Measurements from ENCODE around the gene IRX2. TPM values are rescaled to one million over a fixed set of nuclear protein-coding genes. Genes with fewer than 3 reads are reported as not detected.
A peak's percentile ranks its signal among the peaks of the same experiment; 100 is the strongest.

The IRX2 gene
- total and polyA plus RNA-seq, 8 donors = 32.4 to 72.0 (median 63.3) TPM

DNA sequence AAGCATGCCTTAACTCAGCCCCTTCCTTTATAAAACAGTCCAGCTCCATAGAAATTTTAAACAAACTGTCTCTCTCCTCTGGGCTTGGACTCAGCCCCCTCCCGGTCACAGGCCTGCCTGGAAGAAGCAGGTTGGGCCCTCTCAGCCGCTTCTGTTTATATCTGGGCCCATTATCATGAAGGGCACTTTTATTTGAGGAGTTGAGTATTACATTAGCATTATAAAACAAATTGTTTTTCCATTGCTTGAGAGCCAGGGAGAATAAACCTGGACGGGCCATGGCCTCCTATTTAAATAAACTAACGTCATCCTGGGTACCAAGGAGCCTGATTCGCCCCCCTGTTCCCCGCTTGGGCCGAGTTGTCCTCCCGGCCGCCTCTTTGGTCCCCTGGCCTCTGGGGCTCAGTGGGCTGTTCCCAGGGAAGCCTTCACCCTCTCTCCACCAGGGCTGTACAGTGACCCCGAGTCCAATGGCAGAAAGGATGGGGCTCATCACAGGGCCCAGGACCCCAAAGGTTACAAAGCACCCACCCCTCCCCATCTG, 13.2 kb downstream of the IRX2 start:
- Histone ChIP-seq H3K27me3 (peaks cover 51 to 80% of the 10 kb centered on the region in 2 donors), H3K9me3 (no peaks in the 10 kb centered on the region), H3K36me3 (no peaks in the 10 kb centered on the region), H3K4me3 (no peak overlapping the region), H3K4me1 (peaks cover 0 to 10% of the 10 kb centered on the region in 2 donors), H3K27ac (peak overlapping the region in 1 of 2 donors; percentile 83)
- intact Hi-C loops (cut with DNase I) = no loop called here
- TF ChIP-seq, protein P1, sequence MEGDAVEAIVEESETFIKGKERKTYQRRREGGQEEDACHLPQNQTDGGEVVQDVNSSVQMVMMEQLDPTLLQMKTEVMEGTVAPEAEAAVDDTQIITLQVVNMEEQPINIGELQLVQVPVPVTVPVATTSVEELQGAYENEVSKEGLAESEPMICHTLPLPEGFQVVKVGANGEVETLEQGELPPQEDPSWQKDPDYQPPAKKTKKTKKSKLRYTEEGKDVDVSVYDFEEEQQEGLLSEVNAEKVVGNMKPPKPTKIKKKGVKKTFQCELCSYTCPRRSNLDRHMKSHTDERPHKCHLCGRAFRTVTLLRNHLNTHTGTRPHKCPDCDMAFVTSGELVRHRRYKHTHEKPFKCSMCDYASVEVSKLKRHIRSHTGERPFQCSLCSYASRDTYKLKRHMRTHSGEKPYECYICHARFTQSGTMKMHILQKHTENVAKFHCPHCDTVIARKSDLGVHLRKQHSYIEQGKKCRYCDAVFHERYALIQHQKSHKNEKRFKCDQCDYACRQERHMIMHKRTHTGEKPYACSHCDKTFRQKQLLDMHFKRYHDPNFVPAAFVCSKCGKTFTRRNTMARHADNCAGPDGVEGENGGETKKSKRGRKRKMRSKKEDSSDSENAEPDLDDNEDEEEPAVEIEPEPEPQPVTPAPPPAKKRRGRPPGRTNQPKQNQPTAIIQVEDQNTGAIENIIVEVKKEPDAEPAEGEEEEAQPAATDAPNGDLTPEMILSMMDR (IDR thresholded peaks at IDR 0.05) = no peak
- ATAC-seq (peak; percentile 70), DNase-seq (no peak)

DNA sequence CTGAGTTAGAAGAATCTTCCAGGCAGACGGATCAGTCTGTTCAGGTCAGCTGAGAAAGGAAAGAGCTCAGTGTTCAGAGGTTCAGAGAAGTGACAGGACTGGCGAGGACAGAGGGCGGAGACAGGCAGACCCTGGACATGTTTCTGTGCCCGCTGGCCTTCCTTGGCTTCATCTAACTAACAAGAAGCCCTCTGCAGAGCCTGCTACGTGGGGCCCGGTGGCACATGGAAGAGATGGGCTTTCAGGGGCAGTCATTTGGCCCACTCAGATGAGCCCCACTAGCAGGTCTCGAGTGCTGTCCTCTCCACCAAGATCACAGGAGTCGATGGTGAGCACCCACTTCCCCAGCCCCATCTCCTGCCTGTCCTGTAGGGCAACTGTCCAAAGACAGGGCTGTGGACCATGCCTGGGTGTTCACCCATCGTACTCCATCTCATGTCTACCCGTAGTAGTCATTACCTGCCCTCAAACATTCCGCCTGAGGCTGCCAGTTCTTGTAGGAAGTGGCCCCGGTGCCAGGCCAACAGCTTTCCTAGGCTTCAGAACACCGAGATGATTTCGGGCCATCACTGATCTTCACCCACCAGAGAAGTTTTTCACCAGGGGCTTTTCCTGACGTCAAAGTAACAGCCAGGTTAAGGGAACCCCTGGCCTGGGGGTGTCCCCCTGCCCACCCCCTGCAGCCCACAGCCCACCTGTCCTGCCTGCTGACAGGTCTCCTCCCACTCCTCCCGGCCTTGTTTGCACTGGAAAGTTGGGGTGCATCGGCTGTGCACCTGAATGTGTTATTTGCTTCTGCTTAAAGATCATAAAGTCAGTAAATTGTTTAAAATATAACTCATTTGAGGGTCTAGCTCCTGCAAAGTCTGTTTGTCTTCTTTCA, 14.0 kb downstream of the IRX2 start:
- no peak for ATAC-seq
- no peak overlapping the region for H3K27ac ChIP-seq
- DNase-seq = no peak
- no peak overlapping the region for H3K4me3 ChIP-seq
- TF ChIP-seq, protein P1 (IDR thresholded peaks at IDR 0.05) = no peak
- H3K9me3 ChIP-seq = no peaks in the 10 kb centered on the region
- peaks cover 43 to 80% of the 10 kb centered on the region in 2 donors for H3K27me3 ChIP-seq
- H3K4me1 ChIP-seq = peaks cover 0 to 10% of the 10 kb centered on the region in 2 donors
- no peaks in the 10 kb centered on the region for H3K36me3 ChIP-seq
- intact Hi-C loops (cut with DNase I) = no loop called here

DNA sequence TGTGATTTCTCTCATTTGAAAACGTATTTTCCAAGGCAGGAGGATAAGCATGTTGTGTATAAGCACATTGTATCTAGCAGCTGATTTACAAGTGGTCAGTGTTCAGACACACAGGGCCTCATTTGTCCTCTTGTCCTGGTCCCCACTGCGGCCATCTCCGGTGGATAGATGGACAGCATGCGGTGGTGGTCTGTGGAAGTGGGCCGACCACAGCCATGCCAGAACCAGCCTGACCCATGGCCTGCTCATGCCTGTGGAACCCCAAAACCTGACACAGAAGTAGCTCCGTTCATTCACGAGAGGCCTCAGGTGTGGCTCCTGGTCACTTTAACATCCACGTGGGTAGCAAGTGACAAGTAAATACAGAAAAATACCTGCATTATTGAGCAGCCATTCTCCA, 14.6 kb downstream of the IRX2 start:
- ATAC-seq = no peak
- Histone ChIP-seq H3K27me3 (peaks cover 39 to 74% of the 10 kb centered on the region in 2 donors), H3K36me3 (no peaks in the 10 kb centered on the region), H3K9me3 (no peaks in the 10 kb centered on the region), H3K27ac (no peak overlapping the region), H3K4me1 (peaks cover 0 to 10% of the 10 kb centered on the region in 2 donors), H3K4me3 (no peak overlapping the region)
- TF ChIP-seq, protein P1 (IDR thresholded peaks at IDR 0.05) = no peak
- intact Hi-C loops (cut with DNase I) = no loop called here
- DNase-seq = no peak

DNA sequence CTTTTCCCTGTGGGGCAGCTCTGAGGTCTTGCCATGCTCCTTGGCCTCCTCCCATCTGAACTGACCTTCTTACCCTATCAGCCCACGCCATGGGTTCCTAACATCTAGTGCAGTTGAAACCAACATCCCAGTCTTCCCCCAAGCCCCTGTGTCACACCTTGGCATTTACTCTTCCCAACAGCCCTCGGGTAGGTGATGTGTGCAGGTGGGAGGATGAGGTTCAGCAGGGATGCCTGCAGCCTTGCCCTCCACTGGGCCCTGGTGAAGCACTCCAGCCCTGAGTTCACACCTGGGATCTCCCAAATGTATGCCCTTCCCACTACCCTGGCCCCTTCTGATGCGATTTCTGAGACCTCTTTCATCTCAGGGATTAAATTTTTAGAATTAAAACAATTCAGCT, 15.5 kb downstream of the IRX2 start:
- Histone ChIP-seq H3K36me3 (no peaks in the 10 kb centered on the region), H3K4me3 (no peak overlapping the region), H3K27ac (no peak overlapping the region), H3K9me3 (no peaks in the 10 kb centered on the region), H3K4me1 (peaks cover 0 to 10% of the 10 kb centered on the region in 2 donors), H3K27me3 (peaks cover 30 to 65% of the 10 kb centered on the region in 2 donors)
- intact Hi-C loops (cut with DNase I) = no loop called here
- no peak for ATAC-seq
- no peak for DNase-seq
- TF ChIP-seq, protein P1 (IDR thresholded peaks at IDR 0.05) = no peak

DNA sequence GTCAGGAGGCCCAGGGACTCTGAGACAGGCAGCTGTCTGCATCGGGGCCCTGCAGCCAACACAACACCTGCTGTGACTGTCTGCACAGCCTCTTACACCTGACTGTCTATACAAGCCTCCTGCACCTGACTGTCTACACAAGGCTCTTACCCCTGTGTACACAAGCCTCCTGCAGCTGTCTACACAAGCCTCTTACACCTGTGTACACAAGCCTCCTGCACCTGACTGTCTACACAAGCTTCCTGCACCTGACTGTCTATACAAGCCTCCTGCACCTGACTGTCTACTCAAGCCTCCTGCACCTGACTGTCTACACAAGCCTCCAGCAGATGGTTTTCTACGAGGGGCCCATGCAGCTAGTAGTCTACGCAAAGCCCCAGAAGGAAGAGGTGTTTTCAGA, 18.6 kb downstream of the IRX2 start:
- Histone ChIP-seq H3K4me1 (no peaks in the 10 kb centered on the region), H3K4me3 (no peak overlapping the region), H3K36me3 (no peaks in the 10 kb centered on the region), H3K27ac (no peak overlapping the region), H3K9me3 (no peaks in the 10 kb centered on the region), H3K27me3 (peaks cover 0 to 48% of the 10 kb centered on the region in 2 donors)
- intact Hi-C loops (cut with DNase I) = no loop called here
- DNase-seq (no peak), ATAC-seq (peak; percentile 59)
- TF ChIP-seq, protein P1 (IDR thresholded peaks at IDR 0.05) = no peak
